Omental fat pad (tissue), 4 donors: Measurements from ENCODE around the gene OR1I1. TPM values are rescaled to one million over a fixed set of nuclear protein-coding genes. Genes with fewer than 3 reads are reported as not detected.

Experiments
- ATAC-seq: fragments of 150-250 bp; one replicate; pipeline ENCODE4 v1.9.1; 2016; ENCODE audit warnings: mild to moderate bottlenecking, moderate library complexity; ENCODE audit not compliant: low FRiP score
- DNase-seq: peaks from one replicate; pipeline ENCODE4 v3.0.0-alpha.2; 2019; ENCODE audit warnings: low spot score
- CTCF ChIP-seq, 3 donors: fragments of 450-650 bp; IDR thresholded peaks; one replicate each; pipeline ENCODE4 v1.5.1; 2016 to 2017; ENCODE audit warnings: antibody characterized with exemption in 3 of 3, mild to moderate bottlenecking in 3 of 3, moderate library complexity in 2 of 3
- total RNA-seq, 4 donors: library from RNA; depleted of rRNA; stranded (reverse); fragments of >200 nt; gene quantifications; one replicate each; pipeline ENCODE4 v1.1.0, GENCODE V29; 2016

OR1I1 gene
- total RNA-seq, 4 donors from 2014 or later: not detected

- no peak for DNase-seq
- no peak for ATAC-seq
- TF ChIP-seq CTCF (IDR thresholded peaks at IDR 0.05): no peak
Measured at GRCh38 chr19:15112385-15112784, 30.4 kb downstream of the OR1I1 start.

DNA sequence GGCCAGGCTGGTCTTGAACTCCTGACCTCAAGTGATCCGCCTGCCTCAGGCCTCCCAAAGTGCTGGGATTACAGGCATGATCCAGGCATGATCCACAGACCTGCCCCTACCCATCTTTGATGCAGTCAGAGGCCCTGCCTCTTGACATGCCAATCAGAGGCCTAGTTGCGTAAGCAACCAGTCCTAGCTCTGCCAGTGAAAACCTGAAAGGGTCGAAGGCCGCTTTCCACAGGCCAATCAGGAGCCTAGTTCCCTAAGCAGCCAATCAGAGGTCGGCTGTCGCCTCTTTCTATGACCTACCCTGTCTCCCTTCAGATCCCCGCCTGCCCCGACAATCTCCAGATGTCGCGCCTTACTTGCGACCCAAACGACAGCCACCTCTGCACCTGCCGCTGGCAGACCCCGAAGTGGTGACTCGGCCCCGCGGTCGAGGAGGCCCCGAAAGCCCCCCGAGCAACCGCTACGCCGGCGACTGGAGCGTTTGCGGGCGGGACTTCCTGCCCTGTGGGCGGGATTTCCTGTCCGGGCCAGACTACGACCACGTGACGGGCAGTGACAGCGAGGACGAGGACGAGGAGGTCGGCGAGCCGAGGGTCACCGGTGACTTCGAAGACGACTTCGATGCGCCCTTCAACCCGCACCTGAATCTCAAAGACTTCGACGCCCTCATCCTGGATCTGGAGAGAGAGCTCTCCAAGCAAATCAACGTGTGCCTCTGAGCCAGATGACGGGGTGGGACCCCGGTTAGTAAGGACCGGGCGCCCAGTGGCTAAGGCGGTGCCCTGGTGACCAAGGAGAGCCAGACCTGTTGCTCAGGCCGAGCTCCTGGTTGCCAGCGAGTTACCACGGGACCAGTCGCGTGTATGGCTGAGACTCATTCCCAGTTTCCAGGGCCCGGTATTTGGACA, 31.5 kb downstream of the OR1I1 start:
- ATAC-seq: no peak
- no peak for DNase-seq
- no peak for TF ChIP-seq CTCF (IDR thresholded peaks at IDR 0.05)

GRCh38 chr19:15114153-15114540, 32.1 kb downstream of the OR1I1 start:
- no peak for TF ChIP-seq CTCF (IDR thresholded peaks at IDR 0.05)
- DNase-seq (no peak), ATAC-seq (no peak)

DNA sequence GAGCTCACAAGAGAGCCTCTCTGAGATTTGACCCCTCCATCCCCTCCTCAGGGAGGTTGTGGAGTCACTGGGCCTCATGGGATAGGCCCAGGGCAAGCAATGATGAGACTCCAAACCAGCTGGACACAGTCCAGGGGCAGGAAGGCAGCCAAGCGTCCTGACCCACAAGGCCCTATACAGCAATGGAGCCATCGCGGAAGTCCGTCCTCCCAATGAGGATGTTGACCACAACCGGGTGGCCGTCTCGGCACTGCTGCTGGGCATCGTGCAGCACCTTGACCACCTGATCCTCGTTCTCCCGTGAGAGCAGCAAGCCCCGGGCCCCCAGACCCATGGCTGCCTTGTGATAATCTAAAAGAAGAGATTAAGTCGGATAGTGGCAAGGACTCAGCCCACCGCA, 33.1 kb downstream of the OR1I1 start:
- TF ChIP-seq CTCF (IDR thresholded peaks at IDR 0.05): no peak
- ATAC-seq (no peak), DNase-seq (peak; percentile 44)

GRCh38 chr19:15115762-15116615, 34.0 kb downstream of the OR1I1 start:
- TF ChIP-seq CTCF (IDR thresholded peaks at IDR 0.05): no peak
- DNase-seq (no peak), ATAC-seq (no peak)

- DNase-seq (no peak), ATAC-seq (no peak)
- no peak for TF ChIP-seq CTCF (IDR thresholded peaks at IDR 0.05)
Measured at GRCh38 chr19:15116856-15117255, 34.8 kb downstream of the OR1I1 start.
